LHCN-M2 (cell line): ENCODE results near the gene CD247. TPM values are rescaled to one million over a fixed set of nuclear protein-coding genes. Genes with fewer than 3 reads are reported as not detected.

Experiments used
- DNase-seq: peaks from one replicate; pipeline ENCODE4 v3.0.0-alpha.2; 2012; ENCODE audit warnings: low read depth
- total RNA-seq: library from RNA; depleted of rRNA; stranded (reverse); fragments of >200 nt; gene quantifications from 2 replicates; pipeline ENCODE4 v1.2.3, GENCODE V29; 2014

CD247 gene
- total RNA-seq, 1 experiment from 2014 or later: not detected

GRCh38 chr1:167440345-167440744 is 78.0 kb downstream of the CD247 start:
- no peak for DNase-seq

- DNase-seq: peak; percentile 46
Observed at GRCh38 chr1:167439301-167439988, 78.9 kb downstream of the CD247 start.

DNA sequence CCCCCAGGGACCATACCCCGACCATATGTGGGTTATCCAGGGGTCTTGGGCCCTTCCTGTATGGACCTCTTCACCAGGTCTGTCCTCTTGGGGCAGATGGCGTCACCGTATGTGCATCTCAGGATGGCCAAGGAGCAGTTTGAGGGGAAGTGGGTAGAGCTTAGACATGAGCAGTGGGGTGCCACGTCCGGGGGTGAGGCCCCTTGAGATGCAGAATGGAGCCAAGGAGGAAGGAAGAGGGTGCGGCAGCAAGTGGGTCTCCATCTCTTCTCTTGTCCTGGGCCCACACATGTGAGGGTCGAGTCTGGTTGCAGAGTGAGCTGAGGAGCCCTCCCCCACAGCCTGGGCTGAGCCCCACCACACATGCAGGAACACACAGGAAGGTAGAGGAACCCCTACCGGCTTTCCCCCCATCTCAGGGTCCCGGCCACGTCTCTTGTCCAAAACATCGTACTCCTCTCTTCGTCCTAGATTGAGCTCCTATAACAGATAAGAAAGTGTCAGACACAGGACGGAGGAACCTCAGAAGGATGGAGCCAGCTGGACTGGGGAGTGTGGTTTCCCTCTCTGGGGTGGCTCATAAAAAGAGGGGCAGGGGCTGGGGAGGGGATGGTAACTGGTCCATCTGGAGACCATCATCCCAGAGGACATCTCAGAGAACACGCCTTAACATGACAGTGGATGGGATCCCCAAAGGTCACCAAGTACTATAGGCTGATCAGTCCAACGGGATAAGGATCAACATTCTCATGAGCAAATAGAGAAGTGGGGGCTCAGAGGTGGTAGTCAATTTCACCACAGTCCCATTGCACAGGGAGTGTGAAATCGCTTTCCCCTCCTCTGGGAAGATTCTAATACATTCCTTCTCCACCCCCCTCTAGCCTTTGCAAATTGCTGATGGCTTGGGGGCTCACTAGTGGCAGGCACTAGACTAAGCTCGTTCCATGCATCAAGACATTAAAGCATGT is 79.9 kb downstream of the CD247 start:
- DNase-seq: no peak

DNA sequence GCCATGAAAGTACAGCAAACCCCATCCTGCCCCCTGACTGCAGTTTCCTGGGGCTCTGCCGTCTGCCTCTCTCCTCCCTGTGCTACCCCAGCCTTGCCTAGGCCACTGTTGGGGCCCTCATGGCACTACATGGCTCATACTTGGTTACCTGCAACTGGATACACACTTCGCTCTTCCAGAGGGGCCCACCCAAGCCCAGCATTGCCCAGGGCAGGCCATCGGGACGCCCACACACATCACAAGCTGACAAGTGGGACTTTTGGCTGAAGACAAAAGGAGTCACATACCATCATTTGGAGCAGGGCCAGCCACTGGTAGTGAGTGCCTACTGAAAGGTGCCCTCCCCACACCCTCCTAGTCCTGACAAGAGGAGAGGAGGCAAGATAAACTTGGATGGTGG is 82.8 kb downstream of the CD247 start:
- DNase-seq: no peak

DNA sequence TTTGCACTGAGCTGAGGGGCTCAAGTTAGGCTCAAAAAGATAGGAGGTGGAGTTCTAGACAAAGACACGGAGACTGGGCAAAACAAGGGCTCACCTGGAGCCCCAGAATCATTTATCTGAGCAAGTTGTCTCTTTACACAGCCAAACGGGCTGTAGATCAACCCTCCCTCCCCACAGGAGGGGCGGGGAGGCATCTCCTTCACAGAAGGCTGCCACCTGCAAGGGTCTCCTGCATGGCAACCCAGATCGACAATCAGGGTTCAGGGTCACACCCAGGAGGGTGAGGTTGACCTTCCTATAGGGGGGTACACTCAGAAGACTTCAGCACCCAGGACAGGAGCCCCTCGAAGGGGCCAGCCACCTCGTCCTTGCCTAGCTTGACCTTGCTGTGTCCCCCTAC is 84.0 kb downstream of the CD247 start:
- no peak for DNase-seq

GRCh38 chr1:167433884-167434283 is 84.4 kb downstream of the CD247 start:
- DNase-seq: no peak

- DNase-seq: no peak
Observed at GRCh38 chr1:167432780-167433179, 85.5 kb downstream of the CD247 start.

DNA sequence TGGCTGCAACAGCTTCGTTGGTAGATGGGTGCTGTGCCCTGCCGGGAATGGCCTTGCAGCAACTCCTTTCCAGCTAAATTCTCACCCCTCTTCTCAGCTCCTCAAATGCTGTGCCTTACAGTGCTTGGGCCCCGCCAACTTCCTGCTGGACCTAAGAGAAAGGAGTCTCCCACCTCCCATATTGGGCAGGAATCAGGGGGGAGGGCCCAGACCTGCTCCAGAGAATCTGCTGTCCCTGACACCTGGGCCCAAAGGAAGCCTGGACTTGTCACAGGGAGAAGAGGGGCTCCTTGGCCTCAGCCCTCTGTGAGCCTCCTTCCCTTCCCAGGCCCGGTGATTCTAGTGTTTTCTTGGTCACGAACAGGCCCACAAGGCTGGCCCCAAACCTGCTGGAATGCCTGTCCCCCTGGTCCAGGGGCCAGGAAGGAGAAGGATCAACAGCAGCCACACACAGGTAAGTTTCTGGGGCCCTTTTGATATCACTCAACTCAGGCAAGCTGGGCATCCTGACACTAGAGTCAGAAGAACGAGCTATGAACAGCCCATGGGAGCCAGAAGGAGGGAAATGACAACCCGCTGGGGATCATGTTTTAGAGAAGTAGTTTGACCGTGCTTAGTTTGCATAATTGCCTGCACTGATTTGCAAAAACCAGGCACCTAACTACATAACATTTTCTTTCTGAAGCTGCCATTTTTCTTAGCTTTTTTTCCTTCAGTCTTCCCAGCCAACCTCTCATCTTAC is 86.2 kb downstream of the CD247 start:
- no peak for DNase-seq

GRCh38 chr1:167431261-167431908 is 86.9 kb downstream of the CD247 start:
- DNase-seq: no peak

GRCh38 chr1:167430849-167431242 is 87.5 kb downstream of the CD247 start:
- DNase-seq: no peak

GRCh38 chr1:167430134-167430848 is 88.0 kb downstream of the CD247 start:
- no peak for DNase-seq

DNA sequence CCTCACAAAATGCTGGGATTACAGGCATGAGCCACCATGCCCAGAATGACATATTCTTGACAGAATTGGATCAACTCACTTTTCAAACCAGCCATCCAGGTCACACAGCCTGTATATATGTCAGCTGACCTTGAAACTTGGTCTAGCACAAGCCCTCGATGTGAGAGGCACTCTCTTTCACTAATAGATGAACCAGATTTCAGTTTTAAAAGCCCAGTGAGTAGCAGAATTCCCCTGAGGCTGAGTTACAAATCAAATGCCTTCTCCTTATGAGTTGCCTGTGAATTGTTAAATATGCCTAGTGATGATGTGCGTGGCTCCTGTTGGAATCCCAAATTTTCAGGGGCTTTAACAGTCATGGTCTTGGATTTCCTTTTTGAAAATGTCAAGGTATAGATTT is 88.7 kb downstream of the CD247 start:
- DNase-seq: no peak

DNA sequence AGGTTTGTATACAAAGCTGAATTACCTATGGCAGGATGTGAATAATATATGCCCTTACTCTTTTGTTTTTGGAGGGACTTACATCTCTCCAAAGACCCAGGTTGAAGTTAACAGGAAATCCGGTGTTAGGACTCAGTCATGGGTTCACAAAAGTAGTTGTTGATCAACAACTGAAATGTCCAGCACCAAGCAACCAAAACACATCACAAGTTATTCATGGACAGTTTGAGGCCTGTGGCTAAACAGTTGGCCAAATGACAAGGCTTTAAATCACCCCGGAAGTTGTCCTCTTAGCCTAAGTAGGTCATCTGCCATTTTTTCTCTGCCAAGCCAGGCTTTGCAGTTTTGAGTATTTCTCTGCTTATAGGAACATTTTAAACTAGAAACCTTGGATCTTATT is 89.9 kb downstream of the CD247 start:
- DNase-seq: peak; percentile 67

DNA sequence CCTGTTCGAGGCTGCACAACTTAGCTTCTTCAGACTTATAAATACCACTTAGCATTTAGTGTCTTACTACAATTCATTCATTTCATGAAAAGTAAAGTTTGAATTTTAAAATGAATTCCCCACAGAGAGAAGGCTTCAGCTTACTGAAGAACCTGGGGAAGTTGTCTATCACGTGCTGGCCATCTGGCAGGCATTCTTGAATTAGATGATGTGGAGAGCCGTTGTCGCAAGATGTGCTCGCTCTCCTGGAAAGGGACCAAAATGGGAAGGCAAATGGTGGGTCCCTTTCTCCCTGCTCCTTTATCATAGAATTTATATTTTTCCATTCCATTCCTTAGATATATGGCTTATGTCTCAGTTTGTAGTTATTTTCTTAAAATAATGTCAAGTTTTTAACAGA is 90.5 kb downstream of the CD247 start:
- no peak for DNase-seq

GRCh38 chr1:167426716-167427115 is 91.6 kb downstream of the CD247 start:
- DNase-seq: no peak

DNA sequence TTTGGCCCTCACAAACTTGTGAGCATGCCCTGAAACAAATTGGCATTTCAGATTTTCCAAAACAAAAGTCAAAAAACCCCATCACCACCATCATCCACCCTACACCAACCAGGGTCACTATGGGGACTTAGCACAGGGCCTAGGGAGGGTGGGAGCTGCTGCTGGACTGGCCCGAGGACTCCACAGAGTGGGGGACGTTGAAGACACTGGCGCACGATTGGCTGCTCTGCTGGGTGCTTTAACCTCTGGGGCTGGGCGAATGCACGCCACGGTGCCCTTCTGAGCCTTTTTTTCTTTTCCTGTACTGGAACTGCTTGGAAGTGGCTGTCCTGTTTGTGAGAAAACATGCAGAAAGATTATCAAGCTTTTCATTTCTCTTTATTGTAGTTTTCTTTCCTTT is 92.8 kb downstream of the CD247 start:
- DNase-seq: no peak

GRCh38 chr1:167423684-167424619 is 94.4 kb downstream of the CD247 start:
- no peak for DNase-seq

- no peak for DNase-seq
Observed at GRCh38 chr1:167420510-167420909, 97.8 kb downstream of the CD247 start.

- DNase-seq: no peak
Observed at GRCh38 chr1:167419245-167419644, 99.1 kb downstream of the CD247 start.

DNA sequence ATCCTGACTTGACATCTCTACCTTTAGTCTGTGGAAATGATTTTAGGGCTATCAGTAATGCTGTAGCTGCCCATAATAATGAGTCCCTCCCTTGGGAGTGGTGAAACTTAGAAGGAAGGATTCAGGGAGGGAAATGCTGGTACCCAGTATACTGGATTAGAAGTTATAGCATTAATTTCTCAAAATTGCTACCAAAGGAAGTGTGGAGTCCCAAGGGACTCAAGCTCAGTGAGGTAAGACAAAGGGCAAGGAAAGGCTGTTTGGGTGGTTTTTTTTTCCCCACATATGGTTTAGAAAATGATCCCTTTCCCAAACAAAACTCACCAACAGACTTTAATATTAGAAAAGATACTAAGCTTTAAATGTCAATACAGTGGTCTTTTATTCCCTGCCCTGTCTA is 99.9 kb downstream of the CD247 start:
- DNase-seq: no peak
